Measurements from ENCODE around the gene DCLK2. TPM values are rescaled to one million over a fixed set of nuclear protein-coding genes. Genes with fewer than 3 reads are reported as not detected.
"Not testable (repeated sequence)": the region's sequence is repeated elsewhere in the genome, so short reads cannot be mapped to it uniquely, and the experiment has no call there.

DCLK2 gene
- total and polyA plus RNA-seq, 2 donors from 2014 or later = 2.6 to 3.4 TPM

- FAIRE-seq = no peak
- TF ChIP-seq, protein P1, sequence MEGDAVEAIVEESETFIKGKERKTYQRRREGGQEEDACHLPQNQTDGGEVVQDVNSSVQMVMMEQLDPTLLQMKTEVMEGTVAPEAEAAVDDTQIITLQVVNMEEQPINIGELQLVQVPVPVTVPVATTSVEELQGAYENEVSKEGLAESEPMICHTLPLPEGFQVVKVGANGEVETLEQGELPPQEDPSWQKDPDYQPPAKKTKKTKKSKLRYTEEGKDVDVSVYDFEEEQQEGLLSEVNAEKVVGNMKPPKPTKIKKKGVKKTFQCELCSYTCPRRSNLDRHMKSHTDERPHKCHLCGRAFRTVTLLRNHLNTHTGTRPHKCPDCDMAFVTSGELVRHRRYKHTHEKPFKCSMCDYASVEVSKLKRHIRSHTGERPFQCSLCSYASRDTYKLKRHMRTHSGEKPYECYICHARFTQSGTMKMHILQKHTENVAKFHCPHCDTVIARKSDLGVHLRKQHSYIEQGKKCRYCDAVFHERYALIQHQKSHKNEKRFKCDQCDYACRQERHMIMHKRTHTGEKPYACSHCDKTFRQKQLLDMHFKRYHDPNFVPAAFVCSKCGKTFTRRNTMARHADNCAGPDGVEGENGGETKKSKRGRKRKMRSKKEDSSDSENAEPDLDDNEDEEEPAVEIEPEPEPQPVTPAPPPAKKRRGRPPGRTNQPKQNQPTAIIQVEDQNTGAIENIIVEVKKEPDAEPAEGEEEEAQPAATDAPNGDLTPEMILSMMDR (IDR thresholded peaks at IDR 0.05; ENCODE audit: borderline replicate concordance, extremely low read depth, insufficient read depth) = no peak
- H3K9me3 ChIP-seq (ENCODE audit: control insufficient read depth in 2 of 3, insufficient read depth in 1 of 3, low read length in 3 of 3) = no peaks in the 10 kb centered on the region
- H3K4me1 ChIP-seq (ENCODE audit: control insufficient read depth in 2 of 3, insufficient read depth in 2 of 3, low read depth in 1 of 3, low read length in 3 of 3) = no peaks in the 10 kb centered on the region
- H3K9ac ChIP-seq (ENCODE audit: low read length in 3 of 3) = no peak overlapping the region
- no peaks in the 10 kb centered on the region for H3K27me3 ChIP-seq (ENCODE audit: control insufficient read depth, insufficient read depth, low read length)
- intact Hi-C loops (cut with DNase I) = no loop called here
- no peaks in the 10 kb centered on the region for H3K36me3 ChIP-seq (ENCODE audit: control insufficient read depth in 2 of 3, insufficient read depth in 3 of 3, low read length in 3 of 3)
- H3K27ac ChIP-seq (ENCODE audit: low read depth in 2 of 2, low read length in 2 of 2) = no peak overlapping the region
- DNase-seq = peak in 2 of 5 donors; percentile 22 to 65
- no peak overlapping the region for H3K4me3 ChIP-seq (ENCODE audit: low read length in 3 of 3)
Observed at GRCh38 chr4:150181536-150181935, 103.3 kb downstream of the DCLK2 start.

DNA sequence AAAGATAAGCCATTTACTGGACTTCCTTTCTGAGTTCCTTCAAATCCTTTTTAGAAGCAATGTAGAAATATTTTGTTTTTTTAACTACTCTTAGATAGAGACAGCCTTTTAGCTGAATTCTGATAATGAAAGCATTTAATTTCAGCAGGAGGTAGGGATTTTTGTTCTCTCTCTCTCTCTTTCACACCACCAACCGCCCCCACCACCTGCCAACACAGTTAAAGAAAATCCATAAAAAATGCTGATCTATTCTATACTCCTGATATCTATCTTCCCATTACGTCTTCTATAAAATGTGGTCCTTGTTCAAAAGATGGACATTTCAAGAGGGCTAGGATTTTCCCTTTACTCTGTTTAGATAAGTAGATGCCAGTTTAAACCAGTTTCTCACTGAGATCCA is 104.5 kb downstream of the DCLK2 start:
- Histone ChIP-seq H3K27me3 (ENCODE audit: control insufficient read depth, insufficient read depth, low read length) (no peaks in the 10 kb centered on the region), H3K27ac (ENCODE audit: low read depth in 2 of 2, low read length in 2 of 2) (no peak overlapping the region), H3K9me3 (ENCODE audit: control insufficient read depth in 2 of 3, insufficient read depth in 1 of 3, low read length in 3 of 3) (no peaks in the 10 kb centered on the region), H3K9ac (ENCODE audit: low read length in 3 of 3) (no peak overlapping the region), H3K4me1 (ENCODE audit: control insufficient read depth in 2 of 3, insufficient read depth in 2 of 3, low read depth in 1 of 3, low read length in 3 of 3) (no peaks in the 10 kb centered on the region), H3K4me3 (ENCODE audit: low read length in 3 of 3) (no peak overlapping the region), H3K36me3 (ENCODE audit: control insufficient read depth in 2 of 3, insufficient read depth in 3 of 3, low read length in 3 of 3) (no peaks in the 10 kb centered on the region)
- DNase-seq = no peak
- no peak for FAIRE-seq
- TF ChIP-seq, protein P1 (IDR thresholded peaks at IDR 0.05; ENCODE audit: borderline replicate concordance, extremely low read depth, insufficient read depth) = no peak
- intact Hi-C loops (cut with DNase I) = no loop called here

DNA sequence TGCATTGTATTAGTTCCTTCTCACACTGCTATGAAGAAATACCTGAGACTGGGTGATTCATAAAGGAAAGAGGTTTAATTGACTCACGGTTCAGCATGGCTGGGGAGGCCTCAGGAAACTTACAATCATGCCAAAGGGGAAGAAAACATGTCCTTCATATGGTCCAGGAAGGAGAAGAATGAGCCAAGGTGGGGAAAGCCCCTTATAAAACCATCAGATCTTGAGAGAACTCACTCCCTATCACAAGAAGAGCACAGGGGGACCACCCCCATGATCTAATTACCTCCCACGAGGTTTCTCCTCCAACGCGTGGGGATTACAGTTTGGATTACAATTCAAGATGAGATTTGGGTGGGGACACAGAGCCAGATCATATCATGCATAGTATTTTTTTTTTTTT is 106.8 kb downstream of the DCLK2 start:
- DNase-seq; H3K27me3 ChIP-seq (ENCODE audit: control insufficient read depth, insufficient read depth, low read length); intact Hi-C loops (cut with DNase I); H3K4me1 ChIP-seq (ENCODE audit: control insufficient read depth in 2 of 3, insufficient read depth in 2 of 3, low read depth in 1 of 3, low read length in 3 of 3); H3K27ac ChIP-seq (ENCODE audit: low read depth in 2 of 2, low read length in 2 of 2); H3K36me3 ChIP-seq (ENCODE audit: control insufficient read depth in 2 of 3, insufficient read depth in 3 of 3, low read length in 3 of 3); FAIRE-seq; H3K9ac ChIP-seq (ENCODE audit: low read length in 3 of 3); H3K4me3 ChIP-seq (ENCODE audit: low read length in 3 of 3); H3K9me3 ChIP-seq (ENCODE audit: control insufficient read depth in 2 of 3, insufficient read depth in 1 of 3, low read length in 3 of 3): not testable (repeated sequence)

- TF ChIP-seq, protein P1 (IDR thresholded peaks at IDR 0.05; ENCODE audit: borderline replicate concordance, extremely low read depth, insufficient read depth) = no peak
- intact Hi-C loops (cut with DNase I) = no loop called here
- Histone ChIP-seq H3K27ac (ENCODE audit: low read depth in 2 of 2, low read length in 2 of 2) (no peak overlapping the region), H3K36me3 (ENCODE audit: control insufficient read depth in 2 of 3, insufficient read depth in 3 of 3, low read length in 3 of 3) (no peaks in the 10 kb centered on the region), H3K9ac (ENCODE audit: low read length in 3 of 3) (no peak overlapping the region), H3K9me3 (ENCODE audit: control insufficient read depth in 2 of 3, insufficient read depth in 1 of 3, low read length in 3 of 3) (no peaks in the 10 kb centered on the region), H3K27me3 (ENCODE audit: control insufficient read depth, insufficient read depth, low read length) (no peaks in the 10 kb centered on the region), H3K4me1 (ENCODE audit: control insufficient read depth in 2 of 3, insufficient read depth in 2 of 3, low read depth in 1 of 3, low read length in 3 of 3) (no peaks in the 10 kb centered on the region), H3K4me3 (ENCODE audit: low read length in 3 of 3) (no peak overlapping the region)
- FAIRE-seq (no peak), DNase-seq (no peak)
Observed at GRCh38 chr4:150192986-150193385, 114.7 kb downstream of the DCLK2 start.

GRCh38 chr4:150197256-150197655 is 119.0 kb downstream of the DCLK2 start:
- intact Hi-C loops (cut with DNase I); H3K27ac ChIP-seq (ENCODE audit: low read depth in 2 of 2, low read length in 2 of 2); DNase-seq; FAIRE-seq; H3K27me3 ChIP-seq (ENCODE audit: control insufficient read depth, insufficient read depth, low read length); H3K36me3 ChIP-seq (ENCODE audit: control insufficient read depth in 2 of 3, insufficient read depth in 3 of 3, low read length in 3 of 3); H3K4me3 ChIP-seq (ENCODE audit: low read length in 3 of 3); H3K9me3 ChIP-seq (ENCODE audit: control insufficient read depth in 2 of 3, insufficient read depth in 1 of 3, low read length in 3 of 3); H3K4me1 ChIP-seq (ENCODE audit: control insufficient read depth in 2 of 3, insufficient read depth in 2 of 3, low read depth in 1 of 3, low read length in 3 of 3); H3K9ac ChIP-seq (ENCODE audit: low read length in 3 of 3): not testable (repeated sequence)
